Sciatic nerve (tissue), 2 donors: ENCODE data around the gene PRR18. TPM values are rescaled to one million over a fixed set of nuclear protein-coding genes. Genes with fewer than 3 reads are reported as not detected.
"Not testable (repeated sequence)": the region's sequence is repeated elsewhere in the genome, so short reads cannot be mapped to it uniquely, and the experiment has no call there.

Experiments
- ATAC-seq: fragments of 200-7000 bp; cut with Tn5 transposase; one replicate; pipeline ENCODE4 v1.9.1; 2020; ENCODE audit warnings: mild to moderate bottlenecking, moderate library complexity
- DNase-seq: peaks from one replicate; pipeline ENCODE4 v3.0.0-alpha.2; 2020; ENCODE audit warnings: low spot score
- intact Hi-C: fragments of 100-400 bp; cut with DNase I; formaldehyde crosslinking; loops from one replicate; pipeline ENCODE4 v1.14.2; 2022
- total RNA-seq: library from RNA; stranded (reverse); fragmentation: NEBNext Ultra II Directional; extraction: Animal tissue kit (Norgen Biotek cat#: 25700); gene quantifications from one replicate; pipeline ENCODE4 v1.2.1, GENCODE V29; 2021
- donor health status: DM: no; HTN: no; CAD: no.
- donor health status: DM: no; HTN: no; CAD: no.

PRR18 gene, protein sequence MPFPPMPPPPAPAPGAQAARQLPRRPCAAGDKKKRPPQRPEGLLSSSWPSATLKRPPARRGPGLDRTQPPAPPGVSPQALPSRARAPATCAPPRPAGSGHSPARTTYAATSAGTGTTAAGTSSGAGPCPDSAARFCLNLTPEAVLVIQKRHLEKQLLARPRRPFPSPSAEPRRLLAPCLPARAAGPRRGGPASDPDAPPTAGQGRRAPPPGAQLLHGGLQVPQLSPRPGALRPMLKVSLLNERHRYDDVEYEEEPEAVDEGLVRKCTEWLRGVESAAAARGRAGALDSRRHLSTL
- total RNA-seq: not detected

DNA sequence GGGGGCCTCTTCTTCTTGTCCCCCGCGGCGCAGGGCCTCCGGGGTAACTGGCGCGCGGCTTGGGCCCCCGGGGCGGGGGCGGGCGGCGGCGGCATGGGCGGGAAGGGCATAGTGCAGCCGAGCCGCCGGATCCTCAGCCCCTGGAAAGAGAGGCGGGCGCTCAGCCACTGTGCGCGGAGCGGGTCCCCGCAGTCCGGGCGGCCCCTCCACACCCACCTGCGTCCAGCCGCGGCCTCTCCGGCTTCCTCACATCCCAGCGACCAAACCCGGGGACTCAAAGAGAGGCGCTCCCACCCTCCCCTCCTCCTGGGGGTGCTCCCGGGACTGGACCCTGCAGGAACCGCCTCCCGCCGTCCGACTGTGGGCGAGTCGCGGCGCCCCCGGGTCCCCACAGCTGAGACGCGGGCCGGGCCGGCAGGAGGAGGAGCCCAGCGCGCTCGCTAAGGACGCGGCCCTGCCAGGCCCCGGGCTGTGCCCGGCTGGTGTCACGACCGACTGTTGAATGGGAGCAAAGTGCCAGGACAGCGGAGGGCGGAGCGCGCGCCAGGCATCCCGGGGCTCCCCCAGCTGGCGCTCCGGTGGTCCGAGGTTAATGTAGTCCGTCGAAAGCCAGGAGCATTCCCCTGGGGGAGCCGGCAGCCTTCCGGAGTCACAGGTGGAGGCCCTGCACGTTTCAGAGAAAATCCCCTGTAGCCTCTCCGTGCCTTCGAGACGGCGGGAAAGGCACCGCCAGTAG, at the start of gene PRR18:
Gene PRR18, minus strand, starts transcription at position 360 of the 736 bp plus-strand sequence. Its CDS starts 250 bp downstream, at position 110.
- DNase-seq: no peak
- intact Hi-C loops: no loop called here
- ATAC-seq: no peak

DNA sequence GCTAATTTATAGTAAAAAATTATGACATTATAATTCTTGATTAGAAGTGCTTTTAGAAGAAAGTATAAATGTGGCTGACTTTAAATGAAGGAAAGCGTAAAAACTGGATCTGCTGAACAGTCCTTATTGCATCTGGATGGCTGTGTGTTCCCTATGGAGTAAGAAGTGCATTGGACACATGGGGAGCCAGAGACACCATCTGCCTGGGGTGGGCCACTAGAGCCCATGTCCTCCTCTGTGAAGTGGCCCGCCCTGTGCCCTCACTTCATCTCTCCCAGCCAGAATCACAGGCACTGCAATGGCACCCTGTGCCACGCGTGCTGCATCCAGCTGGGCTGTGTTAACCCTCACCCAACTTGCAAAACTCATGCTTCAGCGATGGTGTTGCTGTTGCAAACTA, 47.4 kb upstream of the PRR18 start:
- no peak for DNase-seq
- intact Hi-C loops: loop anchor here (10.0 kb wide), 1 partner anchor 119 kb away; no protein-coding TSS in a partner anchor
- ATAC-seq: no peak

DNA sequence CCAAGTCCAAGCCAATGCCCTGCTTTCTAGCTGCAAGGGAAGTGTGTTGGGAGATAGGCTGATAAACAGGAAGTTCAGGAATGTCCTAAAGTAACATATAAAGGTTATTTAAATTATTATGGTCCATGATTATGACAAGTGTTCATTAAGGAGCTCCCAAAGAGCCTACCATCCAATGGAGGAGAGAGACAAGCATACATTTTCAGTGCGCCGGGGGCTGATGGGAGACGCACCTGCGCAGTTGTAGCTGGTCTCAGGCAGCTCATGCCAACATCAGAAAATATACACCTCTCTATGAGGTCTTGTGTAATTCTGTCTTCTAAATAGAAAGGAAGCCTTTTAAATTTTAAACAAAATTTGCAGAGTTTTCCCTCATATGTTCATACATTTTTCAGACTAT, 46.8 kb upstream of the PRR18 start:
- ATAC-seq (no peak), DNase-seq (no peak)
- intact Hi-C loops: loop anchor here (10.0 kb wide), 1 partner anchor 120 kb away; no protein-coding TSS in a partner anchor

GRCh38 chr6:166354143-166354542, 46.0 kb upstream of the PRR18 start:
- no peak for ATAC-seq

DNA sequence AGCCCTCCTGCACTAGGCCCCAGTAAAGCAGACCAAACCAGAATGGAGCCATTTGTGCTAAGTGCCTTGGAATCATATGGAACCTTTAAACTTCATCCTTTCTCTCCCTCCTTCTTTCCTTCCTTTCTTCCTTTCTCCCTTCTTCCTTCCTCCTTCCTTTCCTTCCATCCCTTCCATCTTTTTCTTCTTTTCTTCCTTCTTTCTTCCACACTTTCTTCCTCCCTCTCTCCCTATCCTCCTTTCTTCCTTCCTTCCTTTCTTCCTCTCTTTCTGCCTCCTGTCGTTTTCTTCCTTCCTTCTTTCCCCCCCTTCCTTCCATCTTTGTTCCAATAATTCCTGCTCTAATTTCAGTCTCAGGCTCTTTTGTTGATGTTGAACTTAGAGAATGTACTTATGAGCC, 45.3 kb upstream of the PRR18 start:
- no peak for ATAC-seq
- DNase-seq: no peak
- intact Hi-C loops: loop anchor here (10.0 kb wide), 1 partner anchor 121 kb away; no protein-coding TSS in a partner anchor

More at GRCh38 chr6:166354143-166354542, 46.0 kb upstream of the PRR18 start:
- intact Hi-C loops: loop anchor here (10.0 kb wide), 1 partner anchor 121 kb away; no protein-coding TSS in a partner anchor
- DNase-seq: no peak

- no peak for ATAC-seq
- intact Hi-C loops: loop anchor here (10.0 kb wide), 1 partner anchor 122 kb away; no protein-coding TSS in a partner anchor
- DNase-seq: no peak
Measured at GRCh38 chr6:166352923-166353322, 44.7 kb upstream of the PRR18 start.

- intact Hi-C loops: loop anchor here (10.0 kb wide), 1 partner anchor 123 kb away; no protein-coding TSS in a partner anchor
- ATAC-seq (no peak), DNase-seq (no peak)
Measured at GRCh38 chr6:166351715-166352285, 43.6 kb upstream of the PRR18 start.

GRCh38 chr6:166348305-166348949, 40.2 kb upstream of the PRR18 start:
- ATAC-seq: no peak

DNA sequence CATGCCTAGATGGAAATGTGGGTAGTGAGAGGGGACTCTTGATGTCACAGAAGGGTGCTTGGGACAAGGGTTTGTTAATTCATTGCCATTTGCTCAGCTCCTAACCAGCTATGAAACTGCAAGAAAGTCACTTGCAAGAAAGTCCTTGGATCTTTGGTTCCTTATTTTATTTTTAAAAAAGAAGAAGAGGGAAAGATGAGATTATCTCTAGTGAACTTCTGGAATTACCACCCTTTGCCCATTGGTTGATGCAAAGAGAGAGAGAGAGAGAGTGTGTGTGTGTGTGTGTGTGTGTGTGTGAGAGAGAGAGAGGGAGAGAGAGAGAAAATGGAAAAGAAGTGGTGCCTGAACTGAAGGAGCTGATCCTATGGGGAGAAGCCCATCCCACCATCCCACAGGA, 38.8 kb upstream of the PRR18 start:
- DNase-seq (no peak), ATAC-seq (no peak)
- intact Hi-C loops: no loop called here

More at GRCh38 chr6:166348305-166348949, 40.2 kb upstream of the PRR18 start:
- intact Hi-C loops: no loop called here
- DNase-seq: no peak

- ATAC-seq (no peak), DNase-seq (no peak)
- intact Hi-C loops: no loop called here
Measured at GRCh38 chr6:166346449-166346848, 38.3 kb upstream of the PRR18 start.

GRCh38 chr6:166345672-166346071, 37.5 kb upstream of the PRR18 start:
- ATAC-seq, DNase-seq, intact Hi-C loops: not testable (repeated sequence)

DNA sequence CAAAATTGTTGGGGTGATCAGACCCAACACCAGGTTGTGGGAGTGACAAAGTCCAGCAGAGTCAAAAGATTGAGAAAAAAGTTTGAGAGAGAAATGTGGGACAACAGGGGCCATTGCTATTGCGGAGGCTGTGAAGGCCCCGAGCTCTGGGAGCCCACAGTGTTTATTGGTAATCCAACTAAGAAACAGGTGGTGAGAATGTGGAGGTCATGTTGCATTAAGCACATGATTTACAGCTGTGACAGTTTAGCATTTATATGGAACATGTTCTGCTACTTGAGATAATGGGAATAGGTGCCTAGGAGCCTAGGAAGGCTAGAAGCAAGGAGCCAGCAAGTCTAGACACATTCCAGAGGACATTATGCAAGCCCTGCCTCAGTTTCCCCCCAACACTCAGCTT, 36.7 kb upstream of the PRR18 start:
- DNase-seq, intact Hi-C loops, ATAC-seq: not testable (repeated sequence)

DNA sequence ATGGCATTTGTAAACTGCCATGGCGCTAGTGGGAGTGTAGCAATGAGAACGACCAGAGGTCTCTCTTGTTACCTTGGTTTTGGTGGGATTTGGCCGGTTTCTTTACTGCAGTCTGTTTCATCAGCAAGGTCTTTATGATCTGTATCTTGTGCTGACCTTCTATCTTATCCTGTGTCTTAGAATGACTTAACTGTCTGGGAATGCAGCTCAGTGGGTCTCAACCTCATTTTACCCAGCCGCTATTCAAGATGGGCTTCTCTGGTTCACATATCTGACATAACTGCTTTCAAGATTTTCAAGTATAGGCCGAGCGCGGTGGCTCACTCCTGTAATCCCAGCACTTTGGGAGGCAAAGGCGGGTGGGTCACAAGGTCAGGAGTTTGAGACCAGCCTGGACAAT, 36.0 kb upstream of the PRR18 start:
- ATAC-seq (no peak), DNase-seq (no peak)
- intact Hi-C loops: no loop called here

DNA sequence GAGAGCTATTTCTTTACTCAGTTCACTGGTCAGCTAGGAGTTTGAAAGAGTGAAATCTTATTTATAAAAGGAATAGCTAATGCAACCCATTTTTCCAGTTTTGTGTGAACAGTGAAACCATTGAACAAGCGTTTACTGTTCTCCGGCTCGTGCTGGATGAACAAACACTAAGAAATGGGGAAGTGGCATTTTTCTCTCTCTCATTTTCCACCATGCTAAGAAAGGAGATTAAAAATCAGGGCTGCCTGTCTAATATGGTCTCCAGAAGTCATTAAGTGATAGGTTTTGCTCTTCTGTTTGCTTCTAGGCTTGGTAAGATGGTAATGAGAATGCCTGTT, 34.9 kb upstream of the PRR18 start:
- intact Hi-C loops: no loop called here
- DNase-seq (no peak), ATAC-seq (peak; percentile 3)

GRCh38 chr6:166342349-166343149, 34.4 kb upstream of the PRR18 start, which contains the start of gene SFT2D1:
TSS of gene SFT2D1 (minus strand) at chr6:166342545. CDS start at chr6:166342481, 64 bp downstream.
- peak; percentile 93 for DNase-seq
- intact Hi-C loops: no loop called here
- peak; percentile 99 for ATAC-seq

GRCh38 chr6:166341977-166342348, 33.8 kb upstream of the PRR18 start:
- DNase-seq (peak; percentile 60), ATAC-seq (peak; percentile 6)
- intact Hi-C loops: no loop called here

DNA sequence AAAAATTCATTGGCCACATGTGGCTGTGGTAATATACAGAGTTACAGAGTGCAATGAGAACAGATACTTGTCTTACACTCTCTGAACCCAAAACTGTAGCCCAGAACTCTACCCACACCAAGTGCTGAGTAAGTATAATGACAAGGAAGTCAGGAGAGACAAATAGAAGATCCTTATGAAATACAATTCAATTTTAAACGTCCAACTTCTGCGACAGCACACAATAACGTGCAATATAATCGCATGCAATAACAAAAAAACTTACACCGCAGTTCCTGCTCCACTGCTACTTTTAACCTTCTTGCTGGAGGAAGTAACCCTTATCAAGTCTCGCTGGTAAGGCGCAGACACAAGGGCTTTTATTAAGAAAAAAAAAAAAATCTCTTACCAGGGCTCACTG, 33.3 kb upstream of the PRR18 start:
- DNase-seq (no peak), ATAC-seq (no peak)
- intact Hi-C loops: no loop called here

DNA sequence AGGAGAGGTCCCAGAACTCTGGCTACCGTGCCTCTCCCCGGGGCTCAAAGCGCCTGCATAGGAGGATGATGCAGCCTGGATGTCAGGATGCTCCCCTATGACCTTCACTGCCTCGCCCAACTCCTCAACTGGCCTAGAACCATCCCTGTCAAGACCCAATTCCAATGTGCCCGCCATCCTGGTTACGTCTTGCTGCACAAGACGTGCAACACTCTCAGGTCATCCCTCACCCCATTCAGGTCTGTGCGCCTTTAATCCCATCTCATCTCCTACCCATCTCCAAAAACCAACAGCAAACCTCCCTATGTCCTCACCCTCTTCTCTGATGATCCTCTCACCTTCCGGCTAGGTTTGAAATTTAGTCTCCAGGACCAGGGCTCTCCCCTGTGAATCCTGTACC, 30.7 kb upstream of the PRR18 start:
- intact Hi-C loops: no loop called here
- no peak for ATAC-seq
- no peak for DNase-seq
